ENCODE results near the gene TESPA1. TPM values are rescaled to one million over a fixed set of nuclear protein-coding genes. Genes with fewer than 3 reads are reported as not detected.

Gene TESPA1
- total and polyA plus RNA-seq, 2 donors (not counting 1 experiment from before 2014, with no cell fraction given): not detected

- no peak overlapping the region for H3K4me2 ChIP-seq (ENCODE audit: extremely low read depth, insufficient read depth, low read length)
- no peaks in the 10 kb centered on the region for H3K9me3 ChIP-seq (ENCODE audit: control insufficient read depth, insufficient read depth, low read depth, low read length)
- no peaks in the 10 kb centered on the region for H3K79me2 ChIP-seq (ENCODE audit: control insufficient read depth, insufficient read depth, low read length)
- no peaks in the 10 kb centered on the region for H3K4me1 ChIP-seq (ENCODE audit: control insufficient read depth, extremely low read depth, insufficient read depth, low read length)
- H4K20me1 ChIP-seq (ENCODE audit: control insufficient read depth, extremely low read depth, insufficient read depth, low read length): no peaks in the 10 kb centered on the region
- DNase-seq (ENCODE audit: low read depth in 2 of 2): no peak
- H3K36me3 ChIP-seq (ENCODE audit: control insufficient read depth, insufficient read depth, low read length): no peaks in the 10 kb centered on the region
- H3K9ac ChIP-seq (ENCODE audit: insufficient read depth, low read length): no peak overlapping the region
- no peak overlapping the region for H3K4me3 ChIP-seq (replicated peaks in 1 of 4; ENCODE audit: control extremely low read depth in 1 of 4, insufficient read depth in 1 of 4, low read depth in 3 of 4, low read length in 4 of 4)
- H3K27ac ChIP-seq (ENCODE audit: insufficient read depth, low read length): no peak overlapping the region
- no peaks in the 10 kb centered on the region for H3K27me3 ChIP-seq (ENCODE audit: control insufficient read depth, insufficient read depth, low read length)
- TF ChIP-seq, protein P1, sequence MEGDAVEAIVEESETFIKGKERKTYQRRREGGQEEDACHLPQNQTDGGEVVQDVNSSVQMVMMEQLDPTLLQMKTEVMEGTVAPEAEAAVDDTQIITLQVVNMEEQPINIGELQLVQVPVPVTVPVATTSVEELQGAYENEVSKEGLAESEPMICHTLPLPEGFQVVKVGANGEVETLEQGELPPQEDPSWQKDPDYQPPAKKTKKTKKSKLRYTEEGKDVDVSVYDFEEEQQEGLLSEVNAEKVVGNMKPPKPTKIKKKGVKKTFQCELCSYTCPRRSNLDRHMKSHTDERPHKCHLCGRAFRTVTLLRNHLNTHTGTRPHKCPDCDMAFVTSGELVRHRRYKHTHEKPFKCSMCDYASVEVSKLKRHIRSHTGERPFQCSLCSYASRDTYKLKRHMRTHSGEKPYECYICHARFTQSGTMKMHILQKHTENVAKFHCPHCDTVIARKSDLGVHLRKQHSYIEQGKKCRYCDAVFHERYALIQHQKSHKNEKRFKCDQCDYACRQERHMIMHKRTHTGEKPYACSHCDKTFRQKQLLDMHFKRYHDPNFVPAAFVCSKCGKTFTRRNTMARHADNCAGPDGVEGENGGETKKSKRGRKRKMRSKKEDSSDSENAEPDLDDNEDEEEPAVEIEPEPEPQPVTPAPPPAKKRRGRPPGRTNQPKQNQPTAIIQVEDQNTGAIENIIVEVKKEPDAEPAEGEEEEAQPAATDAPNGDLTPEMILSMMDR (conservative IDR thresholded peaks at IDR 0.05 in 1 of 2, IDR thresholded peaks at IDR 0.05 in 1 of 2; ENCODE audit: low read depth in 1 of 2, low read length in 2 of 2): no peak
- TF ChIP-seq EZH2 (IDR thresholded peaks at IDR 0.05; ENCODE audit: low read length, missing control alignments): no peak
- H2AFZ ChIP-seq (ENCODE audit: low read length): no peak overlapping the region
Measured at GRCh38 chr12:54975272-54975671, 9.3 kb downstream of the TESPA1 start.

DNA sequence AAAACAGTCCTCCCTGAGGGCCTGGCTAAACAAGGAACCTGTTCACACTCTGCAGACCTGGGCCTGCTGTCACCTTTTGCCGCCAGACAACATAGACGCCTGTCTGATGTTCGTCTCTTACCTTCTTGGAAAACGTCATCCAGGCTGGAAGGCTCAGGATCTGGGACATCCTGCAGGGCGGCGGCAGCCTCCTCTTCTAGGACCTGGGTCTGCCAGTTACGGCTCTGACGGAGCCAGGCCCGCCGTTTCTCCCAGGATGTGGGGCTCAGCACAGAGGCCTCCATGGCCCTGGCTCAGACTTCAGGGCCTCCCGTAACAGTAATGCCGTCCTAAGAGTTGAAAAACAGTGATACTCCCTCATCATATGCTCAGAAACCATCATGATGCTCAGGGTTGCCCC is 10.3 kb downstream of the TESPA1 start:
- Histone ChIP-seq H4K20me1 (ENCODE audit: control insufficient read depth, extremely low read depth, insufficient read depth, low read length) (no peaks in the 10 kb centered on the region), H3K4me3 (replicated peaks in 1 of 4; ENCODE audit: control extremely low read depth in 1 of 4, insufficient read depth in 1 of 4, low read depth in 3 of 4, low read length in 4 of 4) (no peak overlapping the region), H2AFZ (ENCODE audit: low read length) (no peak overlapping the region), H3K79me2 (ENCODE audit: control insufficient read depth, insufficient read depth, low read length) (no peaks in the 10 kb centered on the region), H3K27ac (ENCODE audit: insufficient read depth, low read length) (no peak overlapping the region), H3K9me3 (ENCODE audit: control insufficient read depth, insufficient read depth, low read depth, low read length) (no peaks in the 10 kb centered on the region), H3K36me3 (ENCODE audit: control insufficient read depth, insufficient read depth, low read length) (no peaks in the 10 kb centered on the region), H3K27me3 (ENCODE audit: control insufficient read depth, insufficient read depth, low read length) (no peaks in the 10 kb centered on the region), H3K9ac (ENCODE audit: insufficient read depth, low read length) (no peak overlapping the region), H3K4me1 (ENCODE audit: control insufficient read depth, extremely low read depth, insufficient read depth, low read length) (no peaks in the 10 kb centered on the region), H3K4me2 (ENCODE audit: extremely low read depth, insufficient read depth, low read length) (no peak overlapping the region)
- no peak for DNase-seq (ENCODE audit: low read depth in 2 of 2)
- TF ChIP-seq, protein P1 (conservative IDR thresholded peaks at IDR 0.05 in 1 of 2, IDR thresholded peaks at IDR 0.05 in 1 of 2; ENCODE audit: low read depth in 1 of 2, low read length in 2 of 2): no peak
- no peak for TF ChIP-seq EZH2 (IDR thresholded peaks at IDR 0.05; ENCODE audit: low read length, missing control alignments)

GRCh38 chr12:54973556-54973955 is 11.0 kb downstream of the TESPA1 start:
- Histone ChIP-seq H3K27me3 (ENCODE audit: control insufficient read depth, insufficient read depth, low read length) (no peaks in the 10 kb centered on the region), H3K4me1 (ENCODE audit: control insufficient read depth, extremely low read depth, insufficient read depth, low read length) (no peaks in the 10 kb centered on the region), H3K79me2 (ENCODE audit: control insufficient read depth, insufficient read depth, low read length) (no peaks in the 10 kb centered on the region), H3K36me3 (ENCODE audit: control insufficient read depth, insufficient read depth, low read length) (no peaks in the 10 kb centered on the region), H3K4me3 (replicated peaks in 1 of 4; ENCODE audit: control extremely low read depth in 1 of 4, insufficient read depth in 1 of 4, low read depth in 3 of 4, low read length in 4 of 4) (no peak overlapping the region), H3K9me3 (ENCODE audit: control insufficient read depth, insufficient read depth, low read depth, low read length) (no peaks in the 10 kb centered on the region), H2AFZ (ENCODE audit: low read length) (no peak overlapping the region), H3K9ac (ENCODE audit: insufficient read depth, low read length) (no peak overlapping the region), H3K4me2 (ENCODE audit: extremely low read depth, insufficient read depth, low read length) (no peak overlapping the region), H3K27ac (ENCODE audit: insufficient read depth, low read length) (no peak overlapping the region), H4K20me1 (ENCODE audit: control insufficient read depth, extremely low read depth, insufficient read depth, low read length) (no peaks in the 10 kb centered on the region)
- no peak for DNase-seq (ENCODE audit: low read depth in 2 of 2)
- TF ChIP-seq, protein P1 (conservative IDR thresholded peaks at IDR 0.05 in 1 of 2, IDR thresholded peaks at IDR 0.05 in 1 of 2; ENCODE audit: low read depth in 1 of 2, low read length in 2 of 2): no peak
- no peak for TF ChIP-seq EZH2 (IDR thresholded peaks at IDR 0.05; ENCODE audit: low read length, missing control alignments)

Measured in fibroblast of lung (primary cell).